Endothelial cell of umbilical vein (primary cell): ENCODE results near the gene HPS4.

Source experiments
- CTCF ChIP-seq, 2 donors: IDR thresholded peaks; 1 replicate in 1 of 2; 2 replicates in 1 of 2; pipeline ENCODE4 v1.5.1; 2011; ENCODE audit warnings: low read length in 2 of 2, mild to moderate bottlenecking in 2 of 2, moderate library complexity in 2 of 2, control low read depth in 1 of 2, inconsistent platforms in 1 of 2, low read depth in 1 of 2; ENCODE audit not compliant: insufficient read depth in 1 of 2; ENCODE audit errors: extremely low read depth in 1 of 2
- GATA2 ChIP-seq: IDR thresholded peaks from 2 replicates; pipeline ENCODE4 v1.7.0; 2011; ENCODE audit warnings: low read depth, mild to moderate bottlenecking, moderate library complexity, mixed read lengths, low read length; ENCODE audit not compliant: insufficient read length, insufficient read depth
- JUN ChIP-seq: IDR thresholded peaks from 2 replicates; pipeline ENCODE4 v1.6.1; 2011; ENCODE audit warnings: borderline replicate concordance, low read depth; ENCODE audit not compliant: insufficient read length, insufficient read depth
- POLR2AphosphoS5 ChIP-seq: IDR thresholded peaks from 2 replicates; pipeline ENCODE4 v1.6.1; 2012; ENCODE audit warnings: low read depth, mild to moderate bottlenecking, control low read depth, low read length, moderate library complexity; ENCODE audit not compliant: insufficient read depth

- TF ChIP-seq JUN: no peak
- no peak for TF ChIP-seq CTCF (IDR thresholded peaks at IDR 0.05; ENCODE audit: extremely low read depth in 1 of 2, insufficient read depth in 1 of 2, low read depth in 1 of 2, low read length in 2 of 2)
- no peak for TF ChIP-seq POLR2AphosphoS5
- no peak for TF ChIP-seq GATA2
Measured at GRCh38 chr22:26409719-26410335, 73.8 kb downstream of the HPS4 start.
